Bronchial epithelial cell (primary cell): ENCODE data around the gene PDGFC. TPM values are rescaled to one million over a fixed set of nuclear protein-coding genes. Genes with fewer than 3 reads are reported as not detected.

ENCODE experiments used
- DNase-seq: peaks from one replicate; pipeline ENCODE4 v3.0.0-alpha.2; 2010; ENCODE audit warnings: low read depth
- FAIRE-seq: peaks from 2 replicates; lab custom pipeline; 2011; peaks lifted over from hg19 to GRCh38; lab: Jason Lieb, UNC
- H3K27me3 ChIP-seq: 2 replicates; pipeline ENCODE4 v1.5.1; 2011; ENCODE audit warnings: low read length; ENCODE audit not compliant: control insufficient read depth, insufficient read depth
- H3K36me3 ChIP-seq: 2 replicates; pipeline ENCODE4 v1.5.1; 2011; ENCODE audit warnings: low read length; ENCODE audit not compliant: control insufficient read depth, insufficient read depth
- H3K4me3 ChIP-seq: 2 replicates; pipeline ENCODE4 v1.5.1; 2011; ENCODE audit warnings: mild to moderate bottlenecking, low read depth, low read length, control low read depth
- total RNA-seq: library from RNA; depleted of rRNA; stranded (reverse); fragments of >200 nt; gene quantifications from 2 replicates; pipeline ENCODE4 v1.2.1, GENCODE V29; 2014
- TF ChIP-seq, protein P1 (sequence below): IDR thresholded peaks from 2 replicates; pipeline ENCODE4 v1.5.1; 2011; ENCODE audit warnings: mild to moderate bottlenecking, moderate library complexity, low read length, control low read depth, inconsistent platforms; ENCODE audit not compliant: insufficient read depth, severe bottlenecking

The PDGFC gene
- total RNA-seq, 1 donor from 2014 or later, result 38.7 TPM

DNA sequence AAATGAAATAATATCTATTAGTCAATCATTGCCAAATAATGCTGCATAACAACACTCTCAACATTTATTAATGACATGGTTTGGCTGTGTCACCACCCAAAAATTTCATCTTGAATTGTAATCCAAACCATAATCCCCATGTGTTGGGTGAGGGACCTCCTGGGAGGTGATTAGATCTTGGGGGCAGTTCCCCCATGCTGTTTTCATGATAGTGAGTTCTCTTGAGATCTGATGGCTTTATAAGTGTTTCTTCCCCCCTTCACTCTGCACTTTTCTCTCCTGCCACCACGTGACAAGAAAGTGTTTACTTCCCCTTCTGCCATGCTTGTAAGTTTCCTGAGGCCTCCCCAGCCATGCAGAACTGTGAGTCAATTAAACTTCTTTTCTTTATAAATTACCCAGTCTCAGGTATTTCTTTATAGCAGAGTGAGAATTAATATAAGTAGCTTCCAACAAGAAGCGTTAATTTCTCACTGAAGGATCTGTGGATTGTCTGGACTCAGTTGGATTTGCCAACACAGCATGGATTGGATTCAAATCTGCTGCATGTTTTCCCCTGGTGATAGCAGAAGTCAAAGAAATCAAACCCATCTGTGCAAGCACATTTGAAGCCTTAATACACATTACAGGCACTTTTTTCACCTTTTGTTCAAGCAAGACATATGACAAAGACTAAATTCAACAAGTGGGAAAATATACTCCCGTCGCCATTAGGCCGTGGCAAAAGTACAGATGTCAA lies 216.6 kb downstream of the PDGFC start:
- Histone ChIP-seq H3K36me3 (no peaks in the 10 kb centered on the region), H3K4me3 (no peak overlapping the region), H3K27me3 (no peaks in the 10 kb centered on the region)
- TF ChIP-seq, protein P1, sequence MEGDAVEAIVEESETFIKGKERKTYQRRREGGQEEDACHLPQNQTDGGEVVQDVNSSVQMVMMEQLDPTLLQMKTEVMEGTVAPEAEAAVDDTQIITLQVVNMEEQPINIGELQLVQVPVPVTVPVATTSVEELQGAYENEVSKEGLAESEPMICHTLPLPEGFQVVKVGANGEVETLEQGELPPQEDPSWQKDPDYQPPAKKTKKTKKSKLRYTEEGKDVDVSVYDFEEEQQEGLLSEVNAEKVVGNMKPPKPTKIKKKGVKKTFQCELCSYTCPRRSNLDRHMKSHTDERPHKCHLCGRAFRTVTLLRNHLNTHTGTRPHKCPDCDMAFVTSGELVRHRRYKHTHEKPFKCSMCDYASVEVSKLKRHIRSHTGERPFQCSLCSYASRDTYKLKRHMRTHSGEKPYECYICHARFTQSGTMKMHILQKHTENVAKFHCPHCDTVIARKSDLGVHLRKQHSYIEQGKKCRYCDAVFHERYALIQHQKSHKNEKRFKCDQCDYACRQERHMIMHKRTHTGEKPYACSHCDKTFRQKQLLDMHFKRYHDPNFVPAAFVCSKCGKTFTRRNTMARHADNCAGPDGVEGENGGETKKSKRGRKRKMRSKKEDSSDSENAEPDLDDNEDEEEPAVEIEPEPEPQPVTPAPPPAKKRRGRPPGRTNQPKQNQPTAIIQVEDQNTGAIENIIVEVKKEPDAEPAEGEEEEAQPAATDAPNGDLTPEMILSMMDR, result no peak
- FAIRE-seq (no peak), DNase-seq (no peak)

DNA sequence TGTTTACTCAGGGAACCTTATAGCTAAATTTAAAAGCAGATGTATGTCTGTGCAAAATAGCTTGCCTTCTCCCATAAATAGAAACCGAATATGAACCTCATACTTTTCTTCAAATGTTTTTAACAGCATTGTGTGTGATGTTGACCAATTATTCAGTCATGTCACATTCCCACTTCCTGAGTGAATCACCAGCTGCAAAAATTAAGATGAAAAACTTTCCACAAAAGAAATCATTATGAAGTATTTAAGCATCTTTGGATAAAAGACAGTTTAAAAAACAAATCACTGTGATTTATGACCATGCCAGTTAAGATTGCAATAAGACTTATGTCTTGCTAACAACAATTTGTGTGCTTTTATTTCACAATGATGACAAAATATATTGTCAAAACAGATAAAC lies 220.1 kb downstream of the PDGFC start:
- Histone ChIP-seq H3K4me3 (no peak overlapping the region), H3K27me3 (no peaks in the 10 kb centered on the region), H3K36me3 (no peaks in the 10 kb centered on the region)
- TF ChIP-seq, protein P1, result no peak
- FAIRE-seq (no peak), DNase-seq (peak; percentile 62)

DNA sequence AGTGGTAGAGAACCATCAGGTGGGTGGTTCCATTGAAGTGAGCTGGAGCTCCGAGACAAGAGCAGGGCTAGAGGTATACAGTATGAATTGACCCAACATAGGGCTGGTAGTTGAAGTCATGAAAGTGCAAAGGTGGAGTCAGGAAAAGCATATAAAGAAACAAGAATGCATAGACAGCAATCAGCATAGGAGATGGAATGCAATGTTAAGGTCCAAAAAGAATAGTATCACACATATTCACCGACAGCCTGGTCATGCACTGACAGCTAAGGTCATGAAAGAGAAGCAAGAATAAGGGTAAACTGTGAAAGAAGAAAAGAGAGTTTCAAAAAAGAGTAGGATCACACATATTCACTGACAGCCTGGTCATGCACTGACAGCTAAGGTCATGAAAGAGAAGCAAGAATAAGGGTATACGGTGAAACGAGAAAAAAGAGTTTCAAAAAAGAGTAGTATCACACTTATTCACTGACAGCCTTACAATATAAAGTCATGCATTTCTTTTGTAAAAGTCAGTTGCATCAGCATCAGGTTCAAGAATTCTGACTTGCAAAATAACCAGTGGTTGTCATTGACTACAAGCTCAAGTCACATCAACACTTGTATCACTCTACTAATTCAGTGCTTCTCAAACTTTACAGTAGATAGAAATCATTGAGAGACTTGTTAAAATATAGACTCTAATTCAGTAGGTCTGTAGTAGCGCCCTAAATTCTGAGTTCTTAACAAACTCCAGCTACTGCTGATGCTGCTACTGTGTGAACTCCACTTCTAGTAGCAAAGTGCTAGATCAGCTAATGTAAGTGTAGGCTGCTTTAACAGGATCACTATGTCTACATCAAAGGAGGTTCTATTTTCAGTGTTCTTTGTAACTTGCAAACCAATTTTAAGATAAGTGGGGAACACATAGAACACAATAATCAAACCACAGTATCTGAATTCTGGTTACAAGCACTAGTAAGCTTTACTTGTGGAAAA lies 221.9 kb downstream of the PDGFC start:
- no peaks in the 10 kb centered on the region for H3K36me3 ChIP-seq
- H3K27me3 ChIP-seq, result no peaks in the 10 kb centered on the region
- H3K4me3 ChIP-seq, result no peak overlapping the region
- DNase-seq (no peak), FAIRE-seq (no peak)
- TF ChIP-seq, protein P1, result no peak

DNA sequence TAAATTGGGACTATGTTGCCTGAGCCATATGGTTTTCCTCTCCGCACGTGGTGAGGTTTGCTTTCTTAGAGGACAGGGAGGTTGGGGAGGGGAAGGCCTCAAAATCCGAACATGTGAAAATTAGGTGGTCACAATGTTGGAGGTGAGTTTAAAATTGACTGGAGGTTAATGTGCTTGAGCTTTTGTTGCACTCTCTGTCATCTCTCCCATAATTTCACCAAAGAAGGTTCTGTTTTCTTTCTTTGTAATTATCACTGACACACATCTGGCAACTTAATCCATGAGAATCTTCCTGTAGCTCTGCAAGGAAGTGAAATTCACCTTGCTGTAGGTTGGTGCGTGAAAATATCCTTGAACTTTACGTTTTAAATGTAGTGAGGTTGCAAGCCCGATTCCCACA lies 225.5 kb downstream of the PDGFC start:
- FAIRE-seq (no peak), DNase-seq (no peak)
- no peaks in the 10 kb centered on the region for H3K27me3 ChIP-seq
- TF ChIP-seq, protein P1, result no peak
- no peaks in the 10 kb centered on the region for H3K36me3 ChIP-seq
- H3K4me3 ChIP-seq, result no peak overlapping the region

DNA sequence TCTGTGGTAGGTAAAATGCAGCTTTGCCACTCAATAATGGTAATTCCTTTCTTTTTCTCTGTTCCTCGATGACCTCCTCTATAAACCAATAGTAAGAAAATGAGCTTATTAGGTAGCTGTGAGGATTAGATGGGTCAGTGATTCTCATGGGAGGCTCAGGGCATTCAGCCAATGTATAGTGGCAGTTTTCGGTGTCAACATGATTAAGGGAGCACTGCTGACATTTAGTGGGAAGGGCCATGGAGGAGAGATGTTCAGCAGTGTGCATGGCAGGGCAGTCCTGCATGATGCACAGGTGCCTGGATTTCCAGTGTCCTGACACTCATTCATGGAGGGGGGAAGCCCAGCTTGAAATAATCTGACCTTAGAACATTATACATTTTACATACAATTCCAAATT lies 232.8 kb downstream of the PDGFC start:
- Histone ChIP-seq H3K27me3 (no peaks in the 10 kb centered on the region), H3K4me3 (no peak overlapping the region), H3K36me3 (no peaks in the 10 kb centered on the region)
- FAIRE-seq, result no peak
- no peak for DNase-seq
- TF ChIP-seq, protein P1, result no peak
